Cardiac muscle cell (in vitro differentiated cells and primary cell): ENCODE data around the gene IL17RC. TPM values are rescaled to one million over a fixed set of nuclear protein-coding genes. Genes with fewer than 3 reads are reported as not detected.

Source experiments
- DNase-seq, 2 donors: peaks; one replicate each; pipeline versions ENCODE4 v3.0.0 to v3.0.0-alpha.2; 2010 to 2017; ENCODE audit warnings: low read depth in 1 of 2, low spot score in 1 of 2
- H3K27ac ChIP-seq: fragments of 200-600 bp; sonication (generic); 2 replicates; pipeline ENCODE4 v1.5.1; 2016
- H3K27me3 ChIP-seq: fragments of 200-600 bp; sonication (generic); 2 replicates; pipeline ENCODE4 v1.6.0; 2016; ENCODE audit warnings: control low read depth
- H3K36me3 ChIP-seq: fragments of 200-600 bp; sonication (generic); 2 replicates; pipeline ENCODE4 v1.5.1; 2016; ENCODE audit warnings: control low read depth
- H3K4me1 ChIP-seq: fragments of 200-600 bp; sonication (generic); 2 replicates; pipeline ENCODE4 v1.8.1; 2017; ENCODE audit warnings: low read depth, mild to moderate bottlenecking, mixed run types
- H3K4me3 ChIP-seq: fragments of 200-600 bp; sonication (generic); 2 replicates; pipeline ENCODE4 v1.5.1; 2016; ENCODE audit warnings: mild to moderate bottlenecking
- H3K9me3 ChIP-seq: fragments of 200-600 bp; sonication (generic); 2 replicates; pipeline ENCODE4 v1.5.1; 2017; ENCODE audit warnings: low read depth, mild to moderate bottlenecking, control low read depth
- CTCF ChIP-seq: IDR thresholded peaks from 2 replicates; pipeline ENCODE4 v1.5.1; 2012; ENCODE audit warnings: low read depth, mild to moderate bottlenecking, low read length
- polyA plus RNA-seq: library from polyadenylated mRNA; unstranded; fragments of >200 nt; fragmentation: Nextera tagmentation; extraction: Ambion mirVana; gene quantifications from 2 replicates; pipeline ENCODE4 v1.2.1, GENCODE V29; 2016
- total RNA-seq: library from RNA; depleted of rRNA; stranded (reverse); fragments of >200 nt; gene quantifications from 2 replicates; pipeline ENCODE4 v1.2.3, GENCODE V29; 2016

Gene IL17RC
- total and polyA plus RNA-seq, 2 experiments from 2014 or later = 49.2 to 59.8 TPM

- Histone ChIP-seq H3K9me3 (no peaks in the 10 kb centered on the region), H3K27ac (no peak overlapping the region), H3K36me3 (peaks cover 10% of the 10 kb centered on the region), H3K4me3 (no peak overlapping the region), H3K27me3 (no peaks in the 10 kb centered on the region), H3K4me1 (no peaks in the 10 kb centered on the region)
- DNase-seq = no peak
- TF ChIP-seq CTCF = no peak
Measured at GRCh38 chr3:9942164-9942563, 25.3 kb downstream of the IL17RC start.

- no peak for TF ChIP-seq CTCF
- Histone ChIP-seq H3K4me3 (no peak overlapping the region), H3K27me3 (no peaks in the 10 kb centered on the region), H3K36me3 (peaks cover 4% of the 10 kb centered on the region), H3K27ac (no peak overlapping the region), H3K9me3 (no peaks in the 10 kb centered on the region), H3K4me1 (no peaks in the 10 kb centered on the region)
- DNase-seq = no peak
Measured at GRCh38 chr3:9942934-9943690, 26.2 kb downstream of the IL17RC start.

- no peaks in the 10 kb centered on the region for H3K27me3 ChIP-seq
- no peak overlapping the region for H3K4me3 ChIP-seq
- no peaks in the 10 kb centered on the region for H3K9me3 ChIP-seq
- DNase-seq = no peak
- no peaks in the 10 kb centered on the region for H3K4me1 ChIP-seq
- TF ChIP-seq CTCF = no peak
- H3K27ac ChIP-seq = no peak overlapping the region
- peaks cover 4% of the 10 kb centered on the region for H3K36me3 ChIP-seq
Measured at GRCh38 chr3:9944271-9944670, 27.4 kb downstream of the IL17RC start.

GRCh38 chr3:9945358-9945757 is 28.5 kb downstream of the IL17RC start:
- Histone ChIP-seq H3K36me3 (peaks cover 4% of the 10 kb centered on the region), H3K4me1 (no peaks in the 10 kb centered on the region), H3K9me3 (no peaks in the 10 kb centered on the region), H3K27ac (no peak overlapping the region), H3K4me3 (no peak overlapping the region), H3K27me3 (no peaks in the 10 kb centered on the region)
- DNase-seq = no peak
- TF ChIP-seq CTCF = no peak

- Histone ChIP-seq H3K27ac (no peak overlapping the region), H3K4me3 (peak overlapping the region; percentile 42), H3K36me3 (no peaks in the 10 kb centered on the region), H3K9me3 (no peaks in the 10 kb centered on the region), H3K27me3 (no peaks in the 10 kb centered on the region), H3K4me1 (no peaks in the 10 kb centered on the region)
- peak; percentile 93 to 95 for DNase-seq
- TF ChIP-seq CTCF = peak; percentile 74
Measured at GRCh38 chr3:9946112-9947024, 29.5 kb downstream of the IL17RC start.
